ENCODE data around the gene SCN1A.

- TF ChIP-seq CTCF (conservative IDR thresholded peaks at IDR 0.05; ENCODE audit: low read depth in 2 of 2), result no peak
- no peak for TF ChIP-seq REST (IDR thresholded peaks at IDR 0.05; ENCODE audit: unreplicated experiment)
- no peak for TF ChIP-seq STAT1 (IDR thresholded peaks at IDR 0.05; ENCODE audit: unreplicated experiment)
- TF ChIP-seq EZH2 (IDR thresholded peaks at IDR 0.05; ENCODE audit: low read depth, unreplicated experiment), result no peak
- TF ChIP-seq, protein P1, sequence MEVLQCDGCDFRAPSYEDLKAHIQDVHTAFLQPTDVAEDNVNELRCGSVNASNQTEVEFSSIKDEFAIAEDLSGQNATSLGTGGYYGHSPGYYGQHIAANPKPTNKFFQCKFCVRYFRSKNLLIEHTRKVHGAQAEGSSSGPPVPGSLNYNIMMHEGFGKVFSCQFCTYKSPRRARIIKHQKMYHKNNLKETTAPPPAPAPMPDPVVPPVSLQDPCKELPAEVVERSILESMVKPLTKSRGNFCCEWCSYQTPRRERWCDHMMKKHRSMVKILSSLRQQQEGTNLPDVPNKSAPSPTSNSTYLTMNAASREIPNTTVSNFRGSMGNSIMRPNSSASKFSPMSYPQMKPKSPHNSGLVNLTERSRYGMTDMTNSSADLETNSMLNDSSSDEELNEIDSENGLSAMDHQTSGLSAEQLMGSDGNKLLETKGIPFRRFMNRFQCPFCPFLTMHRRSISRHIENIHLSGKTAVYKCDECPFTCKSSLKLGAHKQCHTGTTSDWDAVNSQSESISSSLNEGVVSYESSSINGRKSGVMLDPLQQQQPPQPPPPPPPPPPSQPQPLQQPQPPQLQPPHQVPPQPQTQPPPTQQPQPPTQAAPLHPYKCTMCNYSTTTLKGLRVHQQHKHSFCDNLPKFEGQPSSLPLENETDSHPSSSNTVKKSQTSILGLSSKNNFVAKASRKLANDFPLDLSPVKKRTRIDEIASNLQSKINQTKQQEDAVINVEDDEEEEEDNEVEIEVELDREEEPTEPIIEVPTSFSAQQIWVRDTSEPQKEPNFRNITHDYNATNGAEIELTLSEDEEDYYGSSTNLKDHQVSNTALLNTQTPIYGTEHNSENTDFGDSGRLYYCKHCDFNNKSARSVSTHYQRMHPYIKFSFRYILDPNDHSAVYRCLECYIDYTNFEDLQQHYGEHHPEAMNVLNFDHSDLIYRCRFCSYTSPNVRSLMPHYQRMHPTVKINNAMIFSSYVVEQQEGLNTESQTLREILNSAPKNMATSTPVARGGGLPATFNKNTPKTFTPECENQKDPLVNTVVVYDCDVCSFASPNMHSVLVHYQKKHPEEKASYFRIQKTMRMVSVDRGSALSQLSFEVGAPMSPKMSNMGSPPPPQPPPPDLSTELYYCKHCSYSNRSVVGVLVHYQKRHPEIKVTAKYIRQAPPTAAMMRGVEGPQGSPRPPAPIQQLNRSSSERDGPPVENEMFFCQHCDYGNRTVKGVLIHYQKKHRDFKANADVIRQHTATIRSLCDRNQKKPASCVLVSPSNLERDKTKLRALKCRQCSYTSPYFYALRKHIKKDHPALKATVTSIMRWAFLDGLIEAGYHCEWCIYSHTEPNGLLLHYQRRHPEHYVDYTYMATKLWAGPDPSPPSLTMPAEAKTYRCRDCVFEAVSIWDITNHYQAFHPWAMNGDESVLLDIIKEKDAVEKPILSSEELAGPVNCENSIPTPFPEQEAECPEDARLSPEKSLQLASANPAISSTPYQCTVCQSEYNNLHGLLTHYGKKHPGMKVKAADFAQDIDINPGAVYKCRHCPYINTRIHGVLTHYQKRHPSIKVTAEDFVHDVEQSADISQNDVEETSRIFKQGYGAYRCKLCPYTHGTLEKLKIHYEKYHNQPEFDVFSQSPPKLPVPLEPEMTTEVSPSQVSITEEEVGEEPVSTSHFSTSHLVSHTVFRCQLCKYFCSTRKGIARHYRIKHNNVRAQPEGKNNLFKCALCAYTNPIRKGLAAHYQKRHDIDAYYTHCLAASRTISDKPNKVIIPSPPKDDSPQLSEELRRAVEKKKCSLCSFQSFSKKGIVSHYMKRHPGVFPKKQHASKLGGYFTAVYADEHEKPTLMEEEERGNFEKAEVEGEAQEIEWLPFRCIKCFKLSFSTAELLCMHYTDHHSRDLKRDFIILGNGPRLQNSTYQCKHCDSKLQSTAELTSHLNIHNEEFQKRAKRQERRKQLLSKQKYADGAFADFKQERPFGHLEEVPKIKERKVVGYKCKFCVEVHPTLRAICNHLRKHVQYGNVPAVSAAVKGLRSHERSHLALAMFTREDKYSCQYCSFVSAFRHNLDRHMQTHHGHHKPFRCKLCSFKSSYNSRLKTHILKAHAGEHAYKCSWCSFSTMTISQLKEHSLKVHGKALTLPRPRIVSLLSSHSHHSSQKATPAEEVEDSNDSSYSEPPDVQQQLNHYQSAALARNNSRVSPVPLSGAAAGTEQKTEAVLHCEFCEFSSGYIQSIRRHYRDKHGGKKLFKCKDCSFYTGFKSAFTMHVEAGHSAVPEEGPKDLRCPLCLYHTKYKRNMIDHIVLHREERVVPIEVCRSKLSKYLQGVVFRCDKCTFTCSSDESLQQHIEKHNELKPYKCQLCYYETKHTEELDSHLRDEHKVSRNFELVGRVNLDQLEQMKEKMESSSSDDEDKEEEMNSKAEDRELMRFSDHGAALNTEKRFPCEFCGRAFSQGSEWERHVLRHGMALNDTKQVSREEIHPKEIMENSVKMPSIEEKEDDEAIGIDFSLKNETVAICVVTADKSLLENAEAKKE (CRISPR knock-in tag; IDR thresholded peaks at IDR 0.05), result no peak
- no peak for TF ChIP-seq POLR2AphosphoS5 (IDR thresholded peaks at IDR 0.05; ENCODE audit: low read depth)
- TF ChIP-seq ZNF331 (CRISPR knock-in tag; IDR thresholded peaks at IDR 0.05; ENCODE audit: low read depth), result no peak
- TF ChIP-seq EZH2phosphoT487 (IDR thresholded peaks at IDR 0.05; ENCODE audit: unreplicated experiment), result no peak
- TF ChIP-seq CREB1 (CRISPR knock-in tag; IDR thresholded peaks at IDR 0.05; ENCODE audit: low read depth), result no peak
These were observed 174.5 kb downstream of the SCN1A start for GRCh38 chr2:165953306-165953654.

All from GM23338 (cell line).